Panc1 (cell line): ENCODE measurements around the gene DST. TPM values are rescaled to one million over a fixed set of nuclear protein-coding genes. Genes with fewer than 3 reads are reported as not detected.

Source experiments
- ATAC-seq: fragments of 200-7000 bp; cut with Tn5 transposase; 2 replicates; pipeline ENCODE4 v1.9.1; 2020; ENCODE audit warnings: mild to moderate bottlenecking, moderate library complexity
- BruUV-seq: library from RNA; stranded (reverse); fragments of 400-500 nt; replicated peaks from 2 replicates; lab custom pipeline; 2021; lab: Mats Ljungman, UMichigan
- CTCF ChIA-PET: fragments of 300-600 bp; sonication (Branson Sonifier 250); formaldehyde crosslinking; loops from one replicate; lab custom pipeline; 2022; ENCODE audit warnings: antibody characterized with exemption; lab: Charles Lee
- POLR2A ChIA-PET: fragments of 300-600 bp; sonication (Branson Sonifier 250); formaldehyde crosslinking; loops from one replicate; lab custom pipeline; 2022; ENCODE audit warnings: antibody characterized with exemption; lab: Charles Lee
- DNase-seq: peaks from one replicate; pipeline ENCODE4 v3.0.0-alpha.2; 2010; ENCODE audit warnings: low read depth, low spot score
- H3K27ac ChIP-seq: 2 replicates; pipeline ENCODE4 v1.5.1; 2011; ENCODE audit warnings: mild to moderate bottlenecking, low read length, inconsistent platforms
- H3K27me3 ChIP-seq: fragments of 200-500 bp; sonication (Bioruptor generic); 2 replicates; pipeline ENCODE4 v1.6.0; 2014; ENCODE audit warnings: low read length, inconsistent platforms; ENCODE audit not compliant: control insufficient read depth, insufficient read depth
- H3K36me3 ChIP-seq: fragments of 200-500 bp; sonication (Bioruptor generic); 2 replicates; pipeline ENCODE4 v1.5.1; 2014; ENCODE audit warnings: inconsistent platforms, mild to moderate bottlenecking, low read length, moderate library complexity; ENCODE audit not compliant: control insufficient read depth, insufficient read depth
- H3K4me1 ChIP-seq: 2 replicates; pipeline ENCODE4 v1.5.1; 2011; ENCODE audit warnings: inconsistent platforms, mild to moderate bottlenecking, low read length, moderate library complexity; ENCODE audit not compliant: control insufficient read depth, insufficient read depth
- H3K4me3 ChIP-seq, 2 experiments: 2 replicates each; pipeline ENCODE4 v1.5.1; 2011 to 2012; ENCODE audit warnings: low read depth in 2 of 2, low read length in 2 of 2, mild to moderate bottlenecking in 2 of 2, inconsistent platforms in 1 of 2, moderate library complexity in 1 of 2
- H3K9me3 ChIP-seq: fragments of 200-500 bp; sonication (Bioruptor generic); 2 replicates; pipeline ENCODE4 v1.5.1; 2014; ENCODE audit warnings: low read depth, mild to moderate bottlenecking, inconsistent platforms, low read length, moderate library complexity; ENCODE audit not compliant: control insufficient read depth, insufficient read depth
- CTCF ChIP-seq: fragments of 450-650 bp; IDR thresholded peaks from 2 replicates; pipeline ENCODE4 v1.5.1; 2017; ENCODE audit warnings: mild to moderate bottlenecking
- POLR2AphosphoS5 ChIP-seq: IDR thresholded peaks from 2 replicates; pipeline ENCODE4 v1.6.1; 2012; ENCODE audit warnings: mild to moderate bottlenecking, low read depth, low read length, moderate library complexity
- SIN3A ChIP-seq: IDR thresholded peaks from 2 replicates; pipeline ENCODE4 v1.6.1; 2012; ENCODE audit warnings: low read depth, mild to moderate bottlenecking, low read length, moderate library complexity, borderline replicate concordance; ENCODE audit not compliant: insufficient read depth
- TCF7L2 ChIP-seq: IDR thresholded peaks from 2 replicates; pipeline ENCODE4 v1.6.1; 2011; ENCODE audit warnings: mild to moderate bottlenecking, low read depth, low read length, inconsistent platforms
- in situ Hi-C: cut with HindIII; loops from 2 replicates; pipeline ENCODE4 v1.10.0; 2016; ENCODE audit warnings: low sequenced_read_pairs, low pct_unique_long_range_greater_than_20kb
- intact Hi-C: fragments of 100-400 bp; cut with micrococcal nuclease; formaldehyde crosslinking; loops from one replicate; pipeline ENCODE4 v1.10.0; 2022; ENCODE audit not compliant: unreplicated experiment
- total RNA-seq: library from RNA; stranded (reverse); gene quantifications from one replicate; pipeline ENCODE4 v1.2.1, GENCODE V29; 2021; ENCODE audit not compliant: unreplicated experiment
- TF ChIP-seq, protein P1 (sequence below), 2 experiments: IDR thresholded peaks; 2 replicates each; pipeline ENCODE4 v1.6.1; 2011 to 2012; ENCODE audit warnings: low read depth in 2 of 2, control low read depth in 1 of 2, low read length in 1 of 2, mild to moderate bottlenecking in 1 of 2, moderate library complexity in 1 of 2; ENCODE audit not compliant: insufficient read depth in 1 of 2

The DST gene
- total RNA-seq, 1 experiment from 2014 or later = 230 TPM

DNA sequence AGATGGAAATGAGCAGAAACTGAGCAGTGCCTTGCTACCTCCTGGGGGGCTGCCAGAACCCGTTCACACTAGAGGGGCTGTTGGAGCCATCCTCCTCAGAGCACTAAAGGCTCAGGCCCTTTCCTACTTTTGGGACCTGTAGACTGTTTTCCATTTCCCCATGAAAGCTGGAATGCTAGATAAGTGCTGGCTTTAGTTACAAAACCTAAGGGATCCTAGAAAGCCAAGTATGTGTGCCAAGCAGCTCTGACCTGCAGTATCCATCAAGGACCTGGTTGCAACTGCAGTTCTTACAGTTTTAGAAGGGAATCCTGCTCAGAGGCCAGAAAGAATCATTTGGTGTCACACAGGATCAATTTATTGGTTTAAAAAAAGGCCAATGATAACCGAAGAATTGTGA, 218.6 kb downstream of the DST start:
- Histone ChIP-seq H3K4me1 (no peaks in the 10 kb centered on the region), H3K27ac (no peak overlapping the region), H3K4me3 (no peak overlapping the region), H3K27me3 (peaks cover 16% of the 10 kb centered on the region; the same call in 1 of the 2 replicates), H3K36me3 (no peaks in the 10 kb centered on the region), H3K9me3 (no peaks in the 10 kb centered on the region)
- BruUV-seq = no TSS peak
- ChIA-PET POLR2A (no interaction called here), CTCF (no interaction called here)
- in situ Hi-C loops = no loop called here
- ATAC-seq = no peak
- intact Hi-C loops = no loop called here
- no peak for TF ChIP-seq CTCF
- no peak for TF ChIP-seq POLR2AphosphoS5
- TF ChIP-seq TCF7L2 = no peak
- no peak for DNase-seq

DNA sequence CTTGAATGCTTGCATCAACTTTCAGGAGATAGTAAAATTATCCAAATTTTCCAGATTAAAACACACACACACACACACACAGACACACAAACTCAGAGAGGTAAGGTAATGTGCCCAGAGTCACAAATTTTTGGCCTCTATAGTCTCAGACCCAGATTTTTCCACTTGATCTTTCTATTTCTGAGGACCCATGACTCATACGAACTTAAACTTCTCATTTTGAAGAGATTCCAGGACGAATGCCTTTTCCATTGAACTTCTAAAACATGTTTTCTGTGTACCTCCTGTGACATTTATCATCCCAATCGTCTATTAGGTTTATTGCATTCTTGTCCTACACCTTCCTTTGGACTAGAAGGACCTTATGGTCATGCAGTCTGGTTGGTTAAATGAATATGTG, 222.4 kb downstream of the DST start:
- ATAC-seq (no peak), DNase-seq (no peak)
- TF ChIP-seq TCF7L2 (no peak), SIN3A (no peak), CTCF (no peak), POLR2AphosphoS5 (no peak)
- TF ChIP-seq, protein P1, sequence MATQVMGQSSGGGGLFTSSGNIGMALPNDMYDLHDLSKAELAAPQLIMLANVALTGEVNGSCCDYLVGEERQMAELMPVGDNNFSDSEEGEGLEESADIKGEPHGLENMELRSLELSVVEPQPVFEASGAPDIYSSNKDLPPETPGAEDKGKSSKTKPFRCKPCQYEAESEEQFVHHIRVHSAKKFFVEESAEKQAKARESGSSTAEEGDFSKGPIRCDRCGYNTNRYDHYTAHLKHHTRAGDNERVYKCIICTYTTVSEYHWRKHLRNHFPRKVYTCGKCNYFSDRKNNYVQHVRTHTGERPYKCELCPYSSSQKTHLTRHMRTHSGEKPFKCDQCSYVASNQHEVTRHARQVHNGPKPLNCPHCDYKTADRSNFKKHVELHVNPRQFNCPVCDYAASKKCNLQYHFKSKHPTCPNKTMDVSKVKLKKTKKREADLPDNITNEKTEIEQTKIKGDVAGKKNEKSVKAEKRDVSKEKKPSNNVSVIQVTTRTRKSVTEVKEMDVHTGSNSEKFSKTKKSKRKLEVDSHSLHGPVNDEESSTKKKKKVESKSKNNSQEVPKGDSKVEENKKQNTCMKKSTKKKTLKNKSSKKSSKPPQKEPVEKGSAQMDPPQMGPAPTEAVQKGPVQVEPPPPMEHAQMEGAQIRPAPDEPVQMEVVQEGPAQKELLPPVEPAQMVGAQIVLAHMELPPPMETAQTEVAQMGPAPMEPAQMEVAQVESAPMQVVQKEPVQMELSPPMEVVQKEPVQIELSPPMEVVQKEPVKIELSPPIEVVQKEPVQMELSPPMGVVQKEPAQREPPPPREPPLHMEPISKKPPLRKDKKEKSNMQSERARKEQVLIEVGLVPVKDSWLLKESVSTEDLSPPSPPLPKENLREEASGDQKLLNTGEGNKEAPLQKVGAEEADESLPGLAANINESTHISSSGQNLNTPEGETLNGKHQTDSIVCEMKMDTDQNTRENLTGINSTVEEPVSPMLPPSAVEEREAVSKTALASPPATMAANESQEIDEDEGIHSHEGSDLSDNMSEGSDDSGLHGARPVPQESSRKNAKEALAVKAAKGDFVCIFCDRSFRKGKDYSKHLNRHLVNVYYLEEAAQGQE (IDR thresholded peaks at IDR 0.05; ENCODE audit: insufficient read depth in 1 of 2, low read depth in 2 of 2, low read length in 1 of 2) = no peak
- H3K4me1 ChIP-seq = no peaks in the 10 kb centered on the region
- H3K36me3 ChIP-seq = no peaks in the 10 kb centered on the region
- ChIA-PET POLR2A (no interaction called here), CTCF (no interaction called here)
- in situ Hi-C loops (no loop called here), intact Hi-C loops (no loop called here)
- H3K9me3 ChIP-seq = no peaks in the 10 kb centered on the region
- no TSS peak for BruUV-seq
- H3K27me3 ChIP-seq = peaks cover 4% of the 10 kb centered on the region; the same call in 1 of the 2 replicates
- H3K4me3 ChIP-seq = no peak overlapping the region
- H3K27ac ChIP-seq = no peak overlapping the region
